ENCODE results near the gene SSNA1. TPM values are rescaled to one million over a fixed set of nuclear protein-coding genes. Genes with fewer than 3 reads are reported as not detected.
A peak's percentile ranks its signal among the peaks of the same experiment; 100 is the strongest.
"Not testable (repeated sequence)": the region's sequence is repeated elsewhere in the genome, so short reads cannot be mapped to it uniquely, and the experiment has no call there.

Gene SSNA1
- total RNA-seq, 4 donors from 2014 or later: 42.0 to 97.5 (median 62.8) TPM

GRCh38 chr9:137235424-137236237 lies 47.2 kb downstream of the SSNA1 start:
- intact Hi-C loops (cut with DNase I): no loop called here
- no peak overlapping the region for H3K4me3 ChIP-seq (replicated peaks in 1 of 3)
- TF ChIP-seq POLR2A (IDR thresholded peaks at IDR 0.05): no peak
- no peak for TF ChIP-seq CTCF (IDR thresholded peaks at IDR 0.05)
- 68 to 75% methylated on average over 16 to 23 of the region's 35 CpGs for WGBS, 2 donors
- H3K27me3 ChIP-seq: no peaks in the 10 kb centered on the region
- no peak overlapping the region for H3K27ac ChIP-seq
- H3K9me3 ChIP-seq: no peaks in the 10 kb centered on the region
- no peak for DNase-seq
- no peaks in the 10 kb centered on the region for H3K36me3 ChIP-seq
- peaks cover 14 to 43% of the 10 kb centered on the region in 2 donors for H3K4me1 ChIP-seq

- DNase-seq: peak; percentile 89 to 93
- Histone ChIP-seq H3K4me1 (peaks cover 14 to 43% of the 10 kb centered on the region in 2 donors), H3K4me3 (replicated peaks in 1 of 3) (no peak overlapping the region), H3K9me3 (no peaks in the 10 kb centered on the region), H3K36me3 (no peaks in the 10 kb centered on the region), H3K27me3 (no peaks in the 10 kb centered on the region), H3K27ac (no peak overlapping the region)
- no peak for TF ChIP-seq POLR2A (IDR thresholded peaks at IDR 0.05)
- peak; percentile 98 to 100 (median 99) for TF ChIP-seq CTCF (IDR thresholded peaks at IDR 0.05)
- intact Hi-C loops (cut with DNase I): no loop called here
- 7 to 18% methylated on average over 5 to 15 of the region's 31 CpGs for WGBS, 2 donors
Observed at GRCh38 chr9:137236238-137236935, 47.9 kb downstream of the SSNA1 start.

- H3K36me3 ChIP-seq: peaks cover under 1 to 3% of the 10 kb centered on the region in 2 donors
- TF ChIP-seq POLR2A (IDR thresholded peaks at IDR 0.05) (no peak), CTCF (IDR thresholded peaks at IDR 0.05) (no peak)
- WGBS, 2 donors: 46 to 63% methylated on average over 2 of the region's 11 CpGs
- no peaks in the 10 kb centered on the region for H3K27me3 ChIP-seq
- intact Hi-C loops (cut with DNase I): no loop called here
- DNase-seq: peak; percentile 22 to 44
- no peak overlapping the region for H3K27ac ChIP-seq
- H3K9me3 ChIP-seq: no peaks in the 10 kb centered on the region
- H3K4me3 ChIP-seq (replicated peaks in 1 of 3): no peak overlapping the region
- peaks cover 15 to 44% of the 10 kb centered on the region in 2 donors for H3K4me1 ChIP-seq
Observed at GRCh38 chr9:137236936-137237421, 48.5 kb downstream of the SSNA1 start.

- TF ChIP-seq CTCF (IDR thresholded peaks at IDR 0.05): no peak
- TF ChIP-seq POLR2A (IDR thresholded peaks at IDR 0.05): no peak
- H3K9me3 ChIP-seq: no peaks in the 10 kb centered on the region
- WGBS, 2 donors: 65 to 87% methylated on average over 8 to 9 of the region's 13 CpGs
- no peak overlapping the region for H3K4me3 ChIP-seq (replicated peaks in 1 of 3)
- H3K4me1 ChIP-seq: peaks cover 22 to 55% of the 10 kb centered on the region in 2 donors
- no peak overlapping the region for H3K27ac ChIP-seq
- DNase-seq: no peak
- no peaks in the 10 kb centered on the region for H3K27me3 ChIP-seq
- intact Hi-C loops (cut with DNase I): no loop called here
- peaks cover 9 to 13% of the 10 kb centered on the region in 2 donors for H3K36me3 ChIP-seq
Observed at GRCh38 chr9:137237759-137238726, 49.6 kb downstream of the SSNA1 start.

- peaks cover 22 to 55% of the 10 kb centered on the region in 2 donors for H3K4me1 ChIP-seq
- DNase-seq; H3K27me3 ChIP-seq; H3K9me3 ChIP-seq; intact Hi-C loops (cut with DNase I): not testable (repeated sequence)
- H3K27ac ChIP-seq: peak overlapping the region; percentile 91 to 97 (median 94)
- WGBS, 2 donors: 51 to 53% methylated on average over 27 of the region's 27 CpGs
- H3K36me3 ChIP-seq: peaks cover 16 to 18% of the 10 kb centered on the region in 2 donors
- H3K4me3 ChIP-seq (replicated peaks in 1 of 3): peak overlapping the region; percentile 32 to 66 (median 48)
Observed at GRCh38 chr9:137239541-137240200, 51.2 kb downstream of the SSNA1 start.

All from thyroid gland (tissue), 4 donors.